GM21825 (cell line): ENCODE measurements around the gene MORN5.

ENCODE experiments used
- ATAC-seq: cut with Tn5 transposase; IDR thresholded peaks from one replicate; pipeline ENCODE4 v1.9.1; 2021; ENCODE audit warnings: mild to moderate bottlenecking, moderate library complexity; ENCODE audit not compliant: unreplicated experiment

Gene MORN5

DNA sequence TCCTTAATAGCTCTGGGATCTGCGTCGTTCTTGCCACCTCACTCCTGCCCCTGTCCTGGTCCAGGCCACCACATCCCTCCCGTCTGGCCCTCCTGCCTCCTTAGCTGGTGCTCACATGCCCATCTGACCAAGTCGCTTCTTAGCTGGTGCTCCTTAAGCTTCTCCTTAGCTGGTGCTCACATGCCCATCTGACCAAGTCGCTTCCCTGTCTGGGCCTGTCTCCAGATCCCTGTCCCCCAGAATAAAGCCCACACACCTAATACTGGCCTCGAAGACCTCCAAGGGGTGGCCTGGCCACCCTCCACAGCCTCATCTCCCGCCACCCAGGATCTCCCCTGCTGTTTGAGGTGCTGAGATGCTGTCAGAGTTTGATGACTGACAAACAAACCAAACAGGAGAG, 35.2 kb upstream of the MORN5 start:
- no peak for ATAC-seq

DNA sequence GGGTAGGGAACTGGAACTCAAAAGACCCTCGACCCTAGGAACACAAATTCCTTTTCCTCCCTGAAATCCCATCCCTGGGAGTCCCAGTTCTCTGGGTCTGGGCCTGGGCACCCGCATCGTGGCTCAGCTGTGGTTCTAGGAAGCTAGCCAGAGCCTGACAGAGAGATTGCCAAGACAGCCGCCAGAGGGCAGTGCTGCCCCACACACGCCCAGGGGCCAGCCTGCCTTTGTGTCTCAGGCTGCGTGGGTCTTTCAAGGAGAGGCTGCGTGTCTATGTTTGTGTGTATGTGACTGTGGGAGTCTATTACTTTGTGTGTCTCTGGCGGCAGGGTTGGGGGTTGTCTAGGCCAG, 34.6 kb upstream of the MORN5 start:
- ATAC-seq = no peak

- no peak for ATAC-seq
Observed at GRCh38 chr9:122125509-122126330, 34.0 kb upstream of the MORN5 start.

- no peak for ATAC-seq
Observed at GRCh38 chr9:122126331-122127261, 33.1 kb upstream of the MORN5 start.

GRCh38 chr9:122127396-122127798, 32.3 kb upstream of the MORN5 start:
- no peak for ATAC-seq

- no peak for ATAC-seq
Observed at GRCh38 chr9:122128007-122128968, 31.4 kb upstream of the MORN5 start.

DNA sequence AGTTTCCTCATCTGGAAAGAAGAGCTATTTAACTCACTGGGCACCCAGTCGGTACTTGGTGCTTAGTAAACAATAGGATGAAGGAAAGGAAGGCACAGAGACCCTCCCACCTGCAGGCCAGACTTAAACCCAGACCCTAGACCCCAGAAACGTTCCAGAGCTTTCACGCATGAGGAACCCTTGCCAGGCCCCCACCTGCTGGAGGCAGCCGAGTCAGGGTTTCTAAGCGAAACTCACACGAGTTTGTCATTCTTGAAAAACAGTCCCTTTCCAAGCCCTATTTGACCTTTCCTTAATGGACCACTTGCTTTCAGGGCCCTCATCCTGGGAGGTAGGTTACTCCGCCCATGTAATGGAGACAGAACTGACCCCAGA, 30.8 kb upstream of the MORN5 start:
- no peak for ATAC-seq

GRCh38 chr9:122129969-122130368, 29.7 kb upstream of the MORN5 start:
- ATAC-seq = no peak

- no peak for ATAC-seq
Observed at GRCh38 chr9:122130837-122131236, 28.9 kb upstream of the MORN5 start.

DNA sequence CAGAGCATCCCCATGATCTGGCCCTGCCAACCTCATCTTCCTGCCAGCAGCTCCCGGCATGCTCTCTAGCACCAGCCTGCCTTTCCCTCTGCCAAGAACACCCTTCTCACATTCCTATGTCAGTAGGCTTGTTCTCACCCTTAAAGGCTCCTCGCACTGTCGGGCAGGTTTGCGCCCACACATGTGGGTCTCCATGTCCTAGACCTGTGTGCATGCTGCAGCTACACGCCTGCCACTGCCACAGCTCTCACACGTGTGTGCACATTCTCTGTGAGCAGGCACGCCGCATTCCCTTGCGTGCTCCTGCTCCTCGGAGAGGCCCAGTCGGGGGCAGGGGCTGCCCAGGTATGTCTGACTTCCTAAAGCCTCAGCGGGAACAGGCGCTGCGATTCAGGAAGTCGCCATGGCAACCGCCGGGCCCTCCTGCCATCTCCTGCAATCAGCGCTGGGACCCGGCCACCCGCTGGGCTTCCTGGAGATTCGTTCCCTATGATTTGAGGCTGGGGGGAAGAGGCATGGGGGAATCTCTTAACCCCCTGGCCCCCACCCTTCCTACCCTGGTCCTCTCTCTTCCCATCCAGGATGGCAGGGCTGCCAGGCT, 28.2 kb upstream of the MORN5 start:
- no peak for ATAC-seq

GRCh38 chr9:122132539-122132938, 27.2 kb upstream of the MORN5 start:
- no peak for ATAC-seq

- ATAC-seq = no peak
Observed at GRCh38 chr9:122133263-122133983, 26.3 kb upstream of the MORN5 start.

DNA sequence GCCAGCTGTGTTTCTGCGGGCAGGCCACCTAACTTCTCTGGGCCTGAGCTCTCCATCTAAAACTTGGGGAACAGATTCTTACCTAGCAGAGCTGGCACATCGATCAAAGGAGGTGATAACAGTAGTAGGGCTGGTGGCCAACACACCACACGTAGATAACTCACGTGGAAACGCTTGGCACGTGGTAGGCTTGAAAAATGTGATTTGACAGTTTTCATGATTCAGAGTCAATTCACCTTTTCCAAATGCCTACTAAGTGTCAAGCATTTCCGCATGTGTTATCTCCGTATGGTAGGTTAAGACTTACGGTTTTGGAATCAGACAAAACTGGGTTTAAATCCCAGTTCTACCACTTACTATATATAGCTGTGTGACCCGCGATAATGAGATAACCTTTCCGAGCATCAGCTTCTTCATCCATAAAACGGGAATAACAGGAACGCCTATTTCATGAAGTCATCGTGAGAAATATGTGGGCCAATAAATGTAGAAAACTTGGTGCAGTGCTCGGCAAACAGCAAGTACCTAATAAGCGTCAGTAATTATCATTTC, 25.6 kb upstream of the MORN5 start:
- no peak for ATAC-seq

DNA sequence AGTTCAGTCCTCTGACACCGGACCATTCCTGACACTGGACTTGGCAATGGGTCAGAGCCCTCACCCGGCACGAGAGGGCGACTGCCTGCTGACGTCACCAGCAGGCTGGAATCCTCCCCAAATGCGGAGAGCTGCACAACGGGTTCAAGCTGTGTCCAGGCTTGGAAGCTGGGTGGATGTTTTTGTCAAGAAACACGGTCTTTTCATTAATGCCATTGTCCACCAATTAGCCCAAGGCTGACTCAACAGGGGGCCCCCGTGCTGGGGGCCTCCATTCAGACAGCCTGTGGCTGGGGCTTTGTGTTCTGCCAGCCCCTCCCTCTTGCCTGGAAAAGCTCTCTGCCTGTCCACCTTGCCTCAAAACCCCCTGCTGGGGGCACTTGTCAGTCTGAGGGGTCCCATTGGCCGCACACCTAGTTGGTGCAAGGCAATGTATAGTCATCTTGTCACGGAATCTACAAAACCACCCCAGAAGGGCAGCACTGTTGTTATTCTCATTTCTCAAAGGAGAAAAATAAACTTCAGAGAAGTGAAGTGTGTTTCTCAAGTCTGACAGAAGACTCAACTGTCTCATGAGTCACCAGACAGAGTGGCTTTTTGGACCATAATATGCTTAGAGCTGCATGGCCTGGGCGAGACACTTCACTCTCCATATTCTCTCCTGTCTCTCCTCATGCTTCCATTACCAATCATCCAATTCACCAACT, 24.7 kb upstream of the MORN5 start:
- no peak for ATAC-seq

DNA sequence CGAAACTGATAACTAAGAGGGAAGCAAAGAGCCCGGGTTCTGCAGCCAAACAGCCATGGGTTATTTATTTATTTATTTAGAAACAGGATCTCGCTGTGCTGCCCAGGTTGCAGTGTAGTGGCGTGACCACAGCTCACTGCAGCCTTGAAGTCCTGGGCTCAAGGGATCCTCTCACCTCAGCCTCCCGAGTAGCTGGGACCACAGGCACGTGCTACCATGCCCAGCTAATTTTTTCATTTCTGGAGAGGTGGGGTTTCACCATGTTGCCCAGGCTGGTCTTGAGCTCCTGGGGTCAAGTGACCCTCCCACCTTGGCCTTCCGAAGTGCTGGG, 24.2 kb upstream of the MORN5 start:
- ATAC-seq = no peak

DNA sequence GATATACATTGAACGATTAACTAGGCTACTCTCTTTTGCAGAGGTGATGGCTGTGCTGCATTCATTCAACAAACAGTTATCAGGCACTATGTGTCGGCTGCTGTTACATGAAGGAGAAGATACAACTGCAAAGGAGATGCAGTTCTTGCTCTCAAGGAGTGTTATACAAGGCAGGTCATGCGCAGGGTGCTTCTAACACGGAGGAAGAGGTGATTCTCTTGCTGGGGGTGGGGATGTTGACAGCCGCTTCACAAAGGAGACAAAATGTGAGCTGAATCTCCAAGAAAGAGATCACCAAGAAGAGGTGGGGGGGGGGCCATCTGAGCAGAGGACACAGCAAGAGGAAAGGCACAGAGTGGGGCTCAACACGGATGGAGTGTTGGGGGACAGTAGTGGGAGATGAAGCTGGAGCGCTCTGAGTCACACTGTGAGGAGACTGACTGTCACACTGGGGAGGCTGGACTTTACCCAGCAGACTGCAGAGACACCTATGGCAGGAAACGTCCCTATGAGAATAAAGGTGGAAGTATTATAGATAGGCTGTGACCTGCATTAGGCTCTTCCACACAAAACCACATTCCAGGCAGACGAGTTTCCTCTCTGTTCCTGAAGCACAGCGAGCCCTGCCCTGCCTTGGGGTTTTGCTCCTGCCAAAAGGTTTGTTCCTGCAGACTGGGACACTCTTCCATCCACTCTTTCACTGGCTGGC, 21.0 kb upstream of the MORN5 start:
- ATAC-seq = no peak

DNA sequence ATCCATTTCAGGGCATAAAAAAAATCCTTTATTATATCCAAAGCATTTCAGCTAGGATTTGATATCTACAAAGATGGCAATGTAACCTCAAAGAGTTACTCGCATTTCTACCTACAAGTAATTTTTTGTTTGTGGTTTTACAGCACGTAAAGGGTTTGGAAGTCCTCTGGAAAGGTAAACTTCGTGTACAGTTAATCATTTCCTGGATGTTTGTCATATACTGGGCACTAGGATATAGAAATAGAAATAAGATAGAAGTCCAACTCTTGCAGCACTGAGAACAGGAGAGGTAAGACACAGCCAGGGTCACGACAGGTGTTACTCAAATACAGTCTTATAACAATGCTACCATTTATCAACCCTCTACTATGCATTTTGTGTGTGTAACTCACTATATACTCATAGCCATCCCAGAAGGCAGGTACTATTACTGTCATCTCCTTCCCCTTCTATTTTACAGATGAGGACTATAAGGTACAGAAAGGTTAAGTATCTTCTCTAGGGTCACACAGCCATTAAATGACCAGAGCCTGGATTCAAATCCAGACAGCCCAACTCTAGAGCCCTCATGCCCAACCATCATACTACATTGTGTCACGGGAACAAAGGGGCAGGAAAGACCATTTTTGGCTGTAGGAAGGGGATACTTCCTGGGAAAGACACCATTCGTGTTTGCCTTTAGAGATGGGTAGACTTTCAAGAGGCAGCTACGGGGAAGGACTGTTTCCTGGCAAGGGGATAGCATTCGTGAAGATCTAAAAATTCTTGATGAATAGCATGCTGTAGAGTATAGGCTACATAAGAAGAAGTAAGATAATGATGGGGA, 19.1 kb upstream of the MORN5 start:
- ATAC-seq = no peak

- ATAC-seq = no peak
Observed at GRCh38 chr9:122141671-122142070, 18.0 kb upstream of the MORN5 start.
